Caco-2 (cell line): ENCODE measurements around the gene HMGCR. TPM values are rescaled to one million over a fixed set of nuclear protein-coding genes. Genes with fewer than 3 reads are reported as not detected.

Source experiments
- BruUV-seq: library from RNA; stranded (reverse); fragments of 400-500 nt; replicated peaks from 2 replicates; lab custom pipeline; 2021; lab: Mats Ljungman, UMichigan
- CTCF ChIA-PET: fragments of 300-600 bp; sonication (Branson Sonifier 250); formaldehyde crosslinking; loops from one replicate; lab custom pipeline; 2022; ENCODE audit warnings: antibody characterized with exemption; lab: Charles Lee
- POLR2A ChIA-PET: fragments of 300-600 bp; sonication (Branson Sonifier 250); formaldehyde crosslinking; loops from one replicate; lab custom pipeline; 2022; ENCODE audit warnings: antibody characterized with exemption; lab: Charles Lee
- DNase-seq, 2 experiments: peaks; one replicate each; pipeline versions ENCODE4 v3.0.0 to v3.0.0-alpha.2; 2020 to 2022
- H3K27me3 ChIP-seq: replicated peaks from 2 replicates; pipeline ENCODE4 v1.6.0; 2011; ENCODE audit warnings: low read length; ENCODE audit not compliant: control insufficient read depth, insufficient read depth
- H3K36me3 ChIP-seq: 2 replicates; pipeline ENCODE4 v1.5.1; 2011; ENCODE audit warnings: low read length; ENCODE audit not compliant: control insufficient read depth, insufficient read depth
- H3K4me1 ChIP-seq: fragments of 250-450 bp; sonication (Bioruptor Pico); 2 replicates; pipeline ENCODE4 v1.5.1; 2020; ENCODE audit warnings: mild to moderate bottlenecking
- H3K4me3 ChIP-seq: 2 replicates; pipeline ENCODE4 v1.5.1; 2011; ENCODE audit warnings: low read depth, mild to moderate bottlenecking, control low read depth, low read length
- H3K9me3 ChIP-seq: fragments of 250-450 bp; sonication (Bioruptor Pico); 2 replicates; pipeline ENCODE4 v1.5.1; 2020; ENCODE audit warnings: mild to moderate bottlenecking, moderate library complexity
- H3K27ac Mint-ChIP-seq: one replicate; pipeline ENCODE4 v1.8.0; 2022; ENCODE audit warnings: mixed read lengths; ENCODE audit not compliant: unreplicated experiment
- H3K27me3 Mint-ChIP-seq: one replicate; pipeline ENCODE4 v1.8.0; 2022; ENCODE audit warnings: mixed read lengths; ENCODE audit not compliant: insufficient read depth, unreplicated experiment
- H3K36me3 Mint-ChIP-seq: one replicate; pipeline ENCODE4 v1.8.0; 2022; ENCODE audit warnings: mild to moderate bottlenecking, mixed read lengths; ENCODE audit not compliant: insufficient read depth, unreplicated experiment
- H3K4me1 Mint-ChIP-seq: one replicate; pipeline ENCODE4 v1.8.0; 2022; ENCODE audit warnings: low read depth, mixed read lengths; ENCODE audit not compliant: unreplicated experiment
- H3K4me3 Mint-ChIP-seq: one replicate; pipeline ENCODE4 v1.8.0; 2022; ENCODE audit warnings: mild to moderate bottlenecking, moderate library complexity, mixed read lengths; ENCODE audit not compliant: unreplicated experiment
- H3K9me3 Mint-ChIP-seq: one replicate; pipeline ENCODE4 v1.8.0; 2022; ENCODE audit warnings: mixed read lengths; ENCODE audit not compliant: unreplicated experiment
- CTCF ChIP-seq, 2 experiments: fragments of 200-600 bp in 1 of 2; IDR thresholded peaks; 1 replicate in 1 of 2; 2 replicates in 1 of 2; pipeline versions ENCODE4 v1.5.1 to v1.8.0; 2011 to 2022; ENCODE audit warnings: antibody characterized with exemption in 1 of 2, control low read depth in 1 of 2, inconsistent platforms in 1 of 2, low read depth in 1 of 2, low read length in 1 of 2, mild to moderate bottlenecking in 1 of 2, moderate library complexity in 1 of 2; ENCODE audit not compliant: insufficient read depth in 1 of 2, severe bottlenecking in 1 of 2, unreplicated experiment in 1 of 2
- intact Hi-C: fragments of 100-400 bp; cut with micrococcal nuclease; formaldehyde crosslinking; loops from one replicate; pipeline ENCODE4 v1.10.0; 2022; ENCODE audit not compliant: unreplicated experiment
- total RNA-seq: library from RNA; stranded (reverse); gene quantifications from 2 replicates; pipeline ENCODE4 v1.2.3, GENCODE V29; 2022

Gene HMGCR
- total RNA-seq, 1 experiment from 2014 or later: 164 TPM

- H3K9me3 ChIP-seq: no peaks in the 10 kb centered on the region
- H3K27me3 ChIP-seq: no peaks in the 10 kb centered on the region
- no peaks in the 10 kb centered on the region; the same call in 1 of the 2 replicates for H3K36me3 ChIP-seq
- no peaks in the 10 kb centered on the region for H3K9me3 Mint-ChIP-seq
- no peak overlapping the region for H3K4me3 ChIP-seq
- no peaks in the 10 kb centered on the region for H3K4me1 Mint-ChIP-seq
- intact Hi-C loops: no loop called here
- peaks cover 30% of the 10 kb centered on the region for H3K36me3 Mint-ChIP-seq
- no peak overlapping the region for H3K4me3 Mint-ChIP-seq
- no peak for DNase-seq
- ChIA-PET CTCF (no interaction called here), POLR2A (no interaction called here)
- H3K27me3 Mint-ChIP-seq: no peaks in the 10 kb centered on the region
- no peak for TF ChIP-seq CTCF (IDR thresholded peaks at IDR 0.05; ENCODE audit: insufficient read depth in 1 of 2, low read depth in 1 of 2, low read length in 1 of 2, severe bottlenecking in 1 of 2, unreplicated experiment in 1 of 2)
- BruUV-seq: no TSS peak
- H3K4me1 ChIP-seq: no peaks in the 10 kb centered on the region
- no peak overlapping the region for H3K27ac Mint-ChIP-seq
These were observed 37.4 kb downstream of the HMGCR start for GRCh38 chr5:75374394-75374814.

DNA sequence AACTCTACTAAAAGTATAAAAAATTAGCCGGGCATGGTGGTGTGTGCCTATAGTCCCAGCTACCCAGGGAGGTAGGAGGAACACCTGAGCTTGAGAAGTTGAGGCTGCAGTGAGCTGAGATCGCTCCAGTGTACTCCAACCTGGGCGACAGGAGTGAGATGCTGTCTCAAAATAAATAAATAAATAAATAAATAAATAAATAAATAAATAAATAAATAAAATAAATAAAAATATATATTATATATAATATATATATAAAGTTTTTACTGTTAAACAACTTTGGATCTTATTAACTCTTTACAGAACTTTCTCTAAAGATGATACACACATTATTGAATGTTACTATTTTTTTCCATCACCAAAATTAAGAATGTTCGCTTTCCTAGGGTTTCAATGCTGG lies 38.4 kb downstream of the HMGCR start:
- no TSS peak for BruUV-seq
- POLR2A ChIA-PET: no interaction called here
- Mint-ChIP-seq H3K27ac (no peak overlapping the region), H3K4me1 (no peaks in the 10 kb centered on the region), H3K36me3 (peaks cover 35% of the 10 kb centered on the region), H3K9me3 (no peaks in the 10 kb centered on the region), H3K4me3 (no peak overlapping the region), H3K27me3 (no peaks in the 10 kb centered on the region)
- H3K9me3 ChIP-seq: no peaks in the 10 kb centered on the region
- no peaks in the 10 kb centered on the region for H3K4me1 ChIP-seq
- DNase-seq: no peak
- CTCF ChIA-PET: no interaction called here
- H3K4me3 ChIP-seq: no peak overlapping the region
- H3K27me3 ChIP-seq: no peaks in the 10 kb centered on the region
- TF ChIP-seq CTCF (IDR thresholded peaks at IDR 0.05; ENCODE audit: insufficient read depth in 1 of 2, low read depth in 1 of 2, low read length in 1 of 2, severe bottlenecking in 1 of 2, unreplicated experiment in 1 of 2): no peak
- intact Hi-C loops: no loop called here
- H3K36me3 ChIP-seq: no peaks in the 10 kb centered on the region; the same call in 1 of the 2 replicates

- Histone ChIP-seq H3K4me1 (no peaks in the 10 kb centered on the region), H3K4me3 (no peak overlapping the region), H3K9me3 (no peaks in the 10 kb centered on the region), H3K36me3 (no peaks in the 10 kb centered on the region), H3K27me3 (no peaks in the 10 kb centered on the region)
- Mint-ChIP-seq H3K27ac (no peak overlapping the region), H3K4me3 (no peak overlapping the region), H3K9me3 (no peaks in the 10 kb centered on the region), H3K36me3 (peaks cover 29% of the 10 kb centered on the region), H3K4me1 (no peaks in the 10 kb centered on the region), H3K27me3 (no peaks in the 10 kb centered on the region)
- BruUV-seq: no TSS peak
- no peak for DNase-seq
- ChIA-PET POLR2A (no interaction called here), CTCF (no interaction called here)
- intact Hi-C loops: no loop called here
- no peak for TF ChIP-seq CTCF (IDR thresholded peaks at IDR 0.05; ENCODE audit: insufficient read depth in 1 of 2, low read depth in 1 of 2, low read length in 1 of 2, severe bottlenecking in 1 of 2, unreplicated experiment in 1 of 2)
These were observed 43.1 kb downstream of the HMGCR start for GRCh38 chr5:75380099-75380498.
